Mesothelial cell of epicardium (in vitro differentiated cells): ENCODE data around the gene S100A6. TPM values are rescaled to one million over a fixed set of nuclear protein-coding genes. Genes with fewer than 3 reads are reported as not detected.

Experiments
- DNase-seq, 2 experiments: peaks; one replicate each; pipeline ENCODE4 v3.0.0; 2021; ENCODE audit warnings: low spot score in 2 of 2; ENCODE audit not compliant: unreplicated experiment in 2 of 2
- H3K27ac Mint-ChIP-seq: 2 replicates; pipeline ENCODE4 v1.8.0; 2021; ENCODE audit warnings: mixed read lengths
- H3K27me3 Mint-ChIP-seq: 2 replicates; pipeline ENCODE4 v1.8.0; 2021; ENCODE audit warnings: low read depth, mixed read lengths
- H3K36me3 Mint-ChIP-seq: 2 replicates; pipeline ENCODE4 v1.8.0; 2021; ENCODE audit warnings: mixed read lengths
- H3K4me1 Mint-ChIP-seq: 2 replicates; pipeline ENCODE4 v1.8.0; 2021; ENCODE audit warnings: mixed read lengths
- H3K4me3 Mint-ChIP-seq: 2 replicates; pipeline ENCODE4 v1.8.0; 2021; ENCODE audit warnings: mild to moderate bottlenecking, moderate library complexity, mixed read lengths
- H3K9me3 Mint-ChIP-seq: 2 replicates; pipeline ENCODE4 v1.8.0; 2021; ENCODE audit warnings: mixed read lengths
- CTCF ChIP-seq: fragments of 200-600 bp; sonication (generic); IDR thresholded peaks from one replicate; pipeline ENCODE4 v1.5.0; 2021; ENCODE audit warnings: antibody characterized with exemption; ENCODE audit not compliant: unreplicated experiment
- total RNA-seq: library from RNA; stranded (reverse); gene quantifications from 3 replicates; pipeline ENCODE4 v1.2.1, GENCODE V29; 2021

The S100A6 gene
- total RNA-seq, 1 donor from 2014 or later = 3.9 TPM

- Mint-ChIP-seq H3K9me3 (no peaks in the 10 kb centered on the region), H3K4me3 (no peak overlapping the region), H3K27ac (peak overlapping the region; percentile 86), H3K27me3 (no peaks in the 10 kb centered on the region), H3K4me1 (peaks cover 49% of the 10 kb centered on the region), H3K36me3 (no peaks in the 10 kb centered on the region)
- DNase-seq = no peak
- no peak for TF ChIP-seq CTCF
These were observed 45.3 kb downstream of the S100A6 start for GRCh38 chr1:153490272-153491051.

- H3K4me1 Mint-ChIP-seq = peaks cover 49% of the 10 kb centered on the region
- H3K4me3 Mint-ChIP-seq = no peak overlapping the region
- no peaks in the 10 kb centered on the region for H3K9me3 Mint-ChIP-seq
- no peak for DNase-seq
- TF ChIP-seq CTCF = no peak
- no peak overlapping the region for H3K27ac Mint-ChIP-seq
- H3K27me3 Mint-ChIP-seq = no peaks in the 10 kb centered on the region
- H3K36me3 Mint-ChIP-seq = no peaks in the 10 kb centered on the region
These were observed 47.1 kb downstream of the S100A6 start for GRCh38 chr1:153488731-153489130.

GRCh38 chr1:153487707-153488106 is 48.1 kb downstream of the S100A6 start:
- H3K36me3 Mint-ChIP-seq = no peaks in the 10 kb centered on the region
- H3K4me3 Mint-ChIP-seq = no peak overlapping the region
- TF ChIP-seq CTCF = no peak
- peaks cover 45% of the 10 kb centered on the region for H3K4me1 Mint-ChIP-seq
- H3K9me3 Mint-ChIP-seq = no peaks in the 10 kb centered on the region
- no peaks in the 10 kb centered on the region for H3K27me3 Mint-ChIP-seq
- no peak overlapping the region for H3K27ac Mint-ChIP-seq
- DNase-seq = no peak

- no peak for TF ChIP-seq CTCF
- Mint-ChIP-seq H3K4me1 (peaks cover 38% of the 10 kb centered on the region), H3K27me3 (no peaks in the 10 kb centered on the region), H3K36me3 (no peaks in the 10 kb centered on the region), H3K27ac (peak overlapping the region; percentile 8), H3K9me3 (no peaks in the 10 kb centered on the region), H3K4me3 (no peak overlapping the region)
- DNase-seq = no peak
These were observed 49.9 kb downstream of the S100A6 start for GRCh38 chr1:153485863-153486262.

Other genes with a start within 250 kb of the S100A6 start
- gene PGLYRP3, start 223.0 kb downstream of the S100A6 start, total RNA-seq = not detected in 3 replicates
- 0.11 TPM in 1 of 3 replicates, not detected in the others for gene PGLYRP4, start 187.2 kb downstream of the S100A6 start, total RNA-seq
- 2.0 to 4.2 TPM (median 3.5 TPM) in 3 replicates for gene S100A9, start 178.1 kb downstream of the S100A6 start, total RNA-seq
- not detected in 3 replicates for gene S100A12, start 160.4 kb downstream of the S100A6 start, total RNA-seq
- gene S100A8, start 144.9 kb downstream of the S100A6 start, total RNA-seq = not detected in 3 replicates
- gene S100A7A, start 119.5 kb downstream of the S100A6 start, total RNA-seq = not detected in 3 replicates
- not detected in 3 replicates for gene S100A7, start 75.3 kb downstream of the S100A6 start, total RNA-seq
- not detected in 3 replicates for gene S100A5, start 4.9 kb upstream of the S100A6 start, total RNA-seq
- gene S100A4, start 9.8 kb upstream of the S100A6 start, total RNA-seq = 7.8 to 12.7 TPM (median 10.2 TPM) in 3 replicates
- gene S100A3, start 13.3 kb upstream of the S100A6 start, total RNA-seq = not detected in 3 replicates
- 0.43 to 0.51 TPM in 2 of 3 replicates, not detected in the other for gene S100A2, start 29.9 kb upstream of the S100A6 start, total RNA-seq
- 22.1 to 24.8 TPM (median 22.4 TPM) in 3 replicates for gene S100A16, start 77.1 kb upstream of the S100A6 start, total RNA-seq
- 8.5 to 10.1 TPM (median 10.0 TPM) in 3 replicates for gene S100A14, start 80.3 kb upstream of the S100A6 start, total RNA-seq
- gene S100A13, start 91.5 kb upstream of the S100A6 start, total RNA-seq = 46.6 to 58.5 TPM (median 54.5 TPM) in 3 replicates
- gene S100A1, start 92.4 kb upstream of the S100A6 start, total RNA-seq = 0.58 to 0.59 TPM in 2 of 3 replicates, not detected in the other
- 108 to 114 TPM (median 111 TPM) in 3 replicates for gene CHTOP, start 98.1 kb upstream of the S100A6 start, total RNA-seq
- 33.8 to 37.5 TPM (median 34.6 TPM) in 3 replicates for gene SNAPIN, start 122.7 kb upstream of the S100A6 start, total RNA-seq
- gene ILF2, start 135.0 kb upstream of the S100A6 start, total RNA-seq = 204 to 212 TPM (median 207 TPM) in 3 replicates
- 5.8 to 6.6 TPM (median 5.9 TPM) in 3 replicates for gene NPR1, start 142.7 kb upstream of the S100A6 start, total RNA-seq
- 117 to 120 TPM (median 117 TPM) in 3 replicates for gene INTS3, start 192.1 kb upstream of the S100A6 start, total RNA-seq
- gene SLC27A3, start 239.4 kb upstream of the S100A6 start, total RNA-seq = 28.5 to 32.1 TPM (median 29.7 TPM) in 3 replicates